Activated naive CD8-positive, alpha-beta T cell (primary cell): ENCODE data around the gene EXD1.
"Not testable (repeated sequence)": the region's sequence is repeated elsewhere in the genome, so short reads cannot be mapped to it uniquely, and the experiment has no call there.

Experiments used
- H3K27ac Mint-ChIP-seq: one replicate; pipeline ENCODE4 v1.8.0; 2021; ENCODE audit warnings: mixed read lengths
- H3K27me3 Mint-ChIP-seq: one replicate; pipeline ENCODE4 v1.8.0; 2021; ENCODE audit warnings: mixed read lengths
- H3K36me3 Mint-ChIP-seq: one replicate; pipeline ENCODE4 v1.8.0; 2021; ENCODE audit warnings: mixed read lengths
- H3K4me1 Mint-ChIP-seq: one replicate; pipeline ENCODE4 v1.8.0; 2021; ENCODE audit warnings: low read depth, mixed read lengths
- H3K4me3 Mint-ChIP-seq: one replicate; pipeline ENCODE4 v1.8.0; 2021; ENCODE audit warnings: mild to moderate bottlenecking, mixed read lengths
- H3K9me3 Mint-ChIP-seq: one replicate; pipeline ENCODE4 v1.8.0; 2021; ENCODE audit warnings: low read depth, mixed read lengths

The EXD1 gene

DNA sequence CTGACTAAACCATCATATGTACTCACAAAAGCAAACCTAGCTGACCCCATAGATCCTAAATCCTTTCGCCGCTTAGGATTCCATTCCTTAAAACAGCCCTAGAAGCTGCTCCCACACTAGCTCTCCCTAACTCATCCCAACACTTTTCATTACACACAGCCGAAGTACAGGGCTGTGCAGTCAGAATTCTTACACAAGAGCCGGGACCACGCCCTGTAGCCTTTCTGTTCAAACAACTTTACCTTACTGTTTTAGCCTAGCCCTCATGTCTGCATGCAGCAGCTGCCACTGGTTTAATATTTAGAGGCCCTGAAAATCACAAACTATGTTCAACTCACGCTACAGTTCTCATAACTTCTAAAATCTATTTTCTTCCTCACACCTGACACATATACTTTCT is 95.0 kb downstream of the EXD1 start:
- not testable (repeated sequence) for H3K4me3 Mint-ChIP-seq, H3K27me3 Mint-ChIP-seq, H3K4me1 Mint-ChIP-seq, H3K9me3 Mint-ChIP-seq, H3K27ac Mint-ChIP-seq, H3K36me3 Mint-ChIP-seq

GRCh38 chr15:41133454-41133853 is 97.1 kb downstream of the EXD1 start:
- Mint-ChIP-seq H3K36me3 (no peaks in the 10 kb centered on the region), H3K4me1 (no peaks in the 10 kb centered on the region), H3K27me3 (peaks cover 3% of the 10 kb centered on the region), H3K27ac (no peak overlapping the region), H3K4me3 (no peak overlapping the region), H3K9me3 (no peaks in the 10 kb centered on the region)
